ENCODE measurements around the gene XPNPEP2. TPM values are rescaled to one million over a fixed set of nuclear protein-coding genes. Genes with fewer than 3 reads are reported as not detected.

Gene XPNPEP2
- total and polyA plus RNA-seq, 9 of the 15 experiments (the other 6 are each of a cell fraction or from before 2014, with no cell fraction given): 0.03 to 0.19 (median 0.09) TPM; not detected in 5

GRCh38 chrX:129762448-129762847 is 23.7 kb downstream of the XPNPEP2 start:
- ChIA-PET POLR2A (interaction anchor here (0.7 to 0.8 kb wide), 2 partner anchors 9 to 169 kb away, joined by 3 read pairs; no protein-coding TSS in a partner anchor), CTCF (ENCODE audit: low intra/inter-chr PET ratio) (no interaction called here)
- Histone ChIP-seq H3K9ac (ENCODE audit: insufficient read depth in 1 of 2, low read depth in 2 of 2, low read length in 2 of 2) (no peak overlapping the region), H3K4me3 (no peak overlapping the region), H3K36me3 (ENCODE audit: control insufficient read depth, insufficient read depth, low read length) (no peaks in the 10 kb centered on the region), H3K27me3 (ENCODE audit: control insufficient read depth in 2 of 2, insufficient read depth in 2 of 2, low read length in 2 of 2) (no peaks in the 10 kb centered on the region), H3K9me1 (ENCODE audit: control insufficient read depth, insufficient read depth, low read length) (peaks cover 2% of the 10 kb centered on the region), H3K4me2 (ENCODE audit: insufficient read depth, low read length) (no peak overlapping the region), H2AFZ (ENCODE audit: low read depth, low read length) (no peak overlapping the region), H3K9me3 (replicated peaks; ENCODE audit: control insufficient read depth, insufficient read depth, low read depth, low read length) (no peaks in the 10 kb centered on the region), H3K4me1 (replicated peaks in 1 of 2; ENCODE audit: control insufficient read depth in 2 of 2, insufficient read depth in 2 of 2, low read length in 2 of 2) (peaks cover 12 to 14% of the 10 kb centered on the region in 2 experiments; a peak in 4 of 5 replicates), H3K79me2 (ENCODE audit: control insufficient read depth, insufficient read depth, low read length) (no peaks in the 10 kb centered on the region), H3K27ac (ENCODE audit: extremely low read depth, low read depth, low read length) (no peak overlapping the region), H4K20me1 (replicated peaks; ENCODE audit: control insufficient read depth, insufficient read depth, low read length) (no peaks in the 10 kb centered on the region)
- TF ChIP-seq TARDBP (IDR thresholded peaks at IDR 0.05) (no peak), ESRRB (CRISPR knock-in tag; IDR thresholded peaks at IDR 0.05; ENCODE audit: borderline replicate concordance) (no peak), L3MBTL2 (IDR thresholded peaks at IDR 0.05) (no peak), CAMTA2 (CRISPR knock-in tag; conservative IDR thresholded peaks at IDR 0.05) (no peak), ZNF766 (CRISPR knock-in tag; conservative IDR thresholded peaks at IDR 0.05) (no peak), CREB1 (IDR thresholded peaks at IDR 0.05) (no peak), CREB1 (CRISPR knock-in tag; IDR thresholded peaks at IDR 0.05) (no peak), FOXM1 (IDR thresholded peaks at IDR 0.05; ENCODE audit: low read depth) (no peak), FOXM1 (CRISPR knock-in tag; IDR thresholded peaks at IDR 0.05; ENCODE audit: low read depth) (no peak), CSDE1 (IDR thresholded peaks at IDR 0.05) (no peak), ZNF586 (CRISPR knock-in tag; conservative IDR thresholded peaks at IDR 0.05) (no peak), HOMEZ (CRISPR knock-in tag; IDR thresholded peaks at IDR 0.05) (no peak)
- TF ChIP-seq, protein P1, sequence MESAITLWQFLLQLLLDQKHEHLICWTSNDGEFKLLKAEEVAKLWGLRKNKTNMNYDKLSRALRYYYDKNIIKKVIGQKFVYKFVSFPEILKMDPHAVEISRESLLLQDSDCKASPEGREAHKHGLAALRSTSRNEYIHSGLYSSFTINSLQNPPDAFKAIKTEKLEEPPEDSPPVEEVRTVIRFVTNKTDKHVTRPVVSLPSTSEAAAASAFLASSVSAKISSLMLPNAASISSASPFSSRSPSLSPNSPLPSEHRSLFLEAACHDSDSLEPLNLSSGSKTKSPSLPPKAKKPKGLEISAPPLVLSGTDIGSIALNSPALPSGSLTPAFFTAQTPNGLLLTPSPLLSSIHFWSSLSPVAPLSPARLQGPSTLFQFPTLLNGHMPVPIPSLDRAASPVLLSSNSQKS (CRISPR knock-in tag; IDR thresholded peaks at IDR 0.05): no peak
- intact Hi-C loops (cut with micrococcal nuclease) (no loop called here), in situ Hi-C loops (cut with MboI) (no loop called here)
- ATAC-seq: no peak
- no TSS peak for BruUV-seq (replicated peaks)
- no peak for DNase-seq (ENCODE audit: extremely low read depth in 1 of 4, low spot score in 3 of 4)
- WGBS (ENCODE audit: insufficient coverage, low coverage, missing lambda C conversion rate): 0% methylated on average over 2 of the region's 3 CpGs
- FAIRE-seq: no peak

Data from K562 (cell line).